ENCODE measurements around the gene SPEM1. TPM values are rescaled to one million over a fixed set of nuclear protein-coding genes. Genes with fewer than 3 reads are reported as not detected.

SPEM1 gene
- total and polyA plus RNA-seq, 10 of the 15 experiments (the other 5 are each of a cell fraction or from before 2014, with no cell fraction given), result not detected

DNA sequence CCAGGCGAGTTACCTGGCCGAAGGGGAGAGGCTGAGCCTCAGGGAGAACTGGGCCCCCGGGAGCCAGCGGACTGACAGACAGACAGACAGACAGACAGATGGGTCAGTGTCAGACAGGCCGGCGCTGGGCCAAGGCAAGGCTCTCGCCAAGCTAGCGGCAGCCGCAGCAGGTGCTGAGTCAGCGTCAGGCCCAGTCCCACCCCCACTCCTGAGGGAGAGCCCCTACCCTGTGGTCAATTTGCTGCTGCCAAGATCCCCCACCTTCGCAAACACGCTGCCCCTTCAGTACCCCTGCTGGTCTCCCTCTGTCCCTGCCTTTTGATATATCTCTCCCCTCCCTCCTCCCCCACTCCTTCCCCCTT lies 20.7 kb downstream of the SPEM1 start (continued):
- TF ChIP-seq ZNF687 (IDR thresholded peaks at IDR 0.05), result peak; percentile 55; the same call in 1 of the 2 replicates
- no peak for TF ChIP-seq CEBPZ (IDR thresholded peaks at IDR 0.05; ENCODE audit: low read depth, low read length)
- no peak for TF ChIP-seq ZBTB40 (IDR thresholded peaks at IDR 0.05; ENCODE audit: borderline replicate concordance)
- no peak for TF ChIP-seq SPI1 (IDR thresholded peaks at IDR 0.05; ENCODE audit: borderline replicate concordance, insufficient read depth, low read depth, low read length)
- TF ChIP-seq WRNIP1 (IDR thresholded peaks at IDR 0.05; ENCODE audit: borderline replicate concordance, low read depth, low read length), result no peak
- peak; percentile 89 for TF ChIP-seq RUNX3 (IDR thresholded peaks at IDR 0.05; ENCODE audit: low read length)
- TF ChIP-seq MXI1 (IDR thresholded peaks at IDR 0.05; ENCODE audit: low read depth, low read length), result no peak
- TF ChIP-seq POLR2AphosphoS5 (IDR thresholded peaks at IDR 0.05; ENCODE audit: low read length), result no peak
- no peak for TF ChIP-seq CEBPB (IDR thresholded peaks at IDR 0.05; ENCODE audit: borderline replicate concordance in 1 of 2, low read depth in 2 of 2, low read length in 2 of 2)
- TF ChIP-seq CREB1 (IDR thresholded peaks at IDR 0.05; ENCODE audit: low read depth), result no peak
- no peak for TF ChIP-seq CUX1 (IDR thresholded peaks at IDR 0.05; ENCODE audit: insufficient replicate concordance, low read depth, low read length)
- no peak for TF ChIP-seq KLF5 (IDR thresholded peaks at IDR 0.05; ENCODE audit: partially characterized antibody)
- TF ChIP-seq ZNF384 (IDR thresholded peaks at IDR 0.05; ENCODE audit: borderline replicate concordance, low read depth, low read length), result no peak

Measured in GM12878 (cell line).